BE2C (cell line): ENCODE results near the gene PLEKHS1. TPM values are rescaled to one million over a fixed set of nuclear protein-coding genes. Genes with fewer than 3 reads are reported as not detected.

Experiments
- DNase-seq: peaks from one replicate; pipeline ENCODE4 v3.0.0-alpha.2; 2020
- H3K27me3 ChIP-seq: fragments of 250-450 bp; sonication (Bioruptor Pico); 2 replicates; pipeline ENCODE4 v1.5.1; 2020; ENCODE audit warnings: mild to moderate bottlenecking
- H3K36me3 ChIP-seq: fragments of 250-450 bp; sonication (Bioruptor Pico); 2 replicates; pipeline ENCODE4 v1.5.1; 2020; ENCODE audit warnings: mild to moderate bottlenecking
- H3K4me1 ChIP-seq: fragments of 250-450 bp; sonication (Bioruptor Pico); 2 replicates; pipeline ENCODE4 v1.5.1; 2020
- H3K4me3 ChIP-seq: 2 replicates; pipeline ENCODE4 v1.5.1; 2011; ENCODE audit warnings: low read depth, low read length
- H3K9me3 ChIP-seq: fragments of 250-450 bp; sonication (Bioruptor Pico); 2 replicates; pipeline ENCODE4 v1.5.1; 2020
- CTCF ChIP-seq: IDR thresholded peaks from 2 replicates; pipeline ENCODE4 v1.5.1; 2012; ENCODE audit warnings: mild to moderate bottlenecking, low read depth, low read length
- polyA plus RNA-seq: library from polyadenylated mRNA; unstranded; fragments of >200 nt; gene quantifications from one replicate; pipeline ENCODE4 v1.2.1, GENCODE V29; 2012; ENCODE audit warnings: low read depth, missing spikeins; ENCODE audit not compliant: insufficient read length, insufficient read depth

Gene PLEKHS1
- not detected for polyA plus RNA-seq

GRCh38 chr10:113751181-113751732, at the start of gene PLEKHS1:
Gene PLEKHS1, plus strand, starts transcription at chr10:113751682. Its CDS starts 3,596 bp downstream, at chr10:113755278.
- no peak for TF ChIP-seq CTCF
- no peaks in the 10 kb centered on the region for H3K36me3 ChIP-seq
- H3K27me3 ChIP-seq: peaks cover 11% of the 10 kb centered on the region; the same call in 1 of the 2 replicates
- H3K9me3 ChIP-seq: no peaks in the 10 kb centered on the region
- H3K4me1 ChIP-seq: no peaks in the 10 kb centered on the region
- H3K4me3 ChIP-seq: no peak within 1 kb of the TSS
- DNase-seq: no peak

GRCh38 chr10:113704637-113705343, 46.7 kb upstream of the PLEKHS1 start:
- DNase-seq: peak; percentile 32
- Histone ChIP-seq H3K27me3 (no peaks in the 10 kb centered on the region), H3K36me3 (no peaks in the 10 kb centered on the region), H3K4me1 (no peaks in the 10 kb centered on the region), H3K4me3 (no peak overlapping the region), H3K9me3 (no peaks in the 10 kb centered on the region)
- TF ChIP-seq CTCF: peak; percentile 74

GRCh38 chr10:113705344-113705652, 46.2 kb upstream of the PLEKHS1 start:
- Histone ChIP-seq H3K4me1 (no peaks in the 10 kb centered on the region), H3K36me3 (no peaks in the 10 kb centered on the region), H3K9me3 (no peaks in the 10 kb centered on the region), H3K4me3 (no peak overlapping the region), H3K27me3 (no peaks in the 10 kb centered on the region)
- DNase-seq: no peak
- TF ChIP-seq CTCF: no peak

- no peak for TF ChIP-seq CTCF
- no peak for DNase-seq
- Histone ChIP-seq H3K4me1 (no peaks in the 10 kb centered on the region), H3K36me3 (no peaks in the 10 kb centered on the region), H3K4me3 (no peak overlapping the region), H3K9me3 (no peaks in the 10 kb centered on the region), H3K27me3 (no peaks in the 10 kb centered on the region)
Measured at GRCh38 chr10:113706623-113707022, 44.9 kb upstream of the PLEKHS1 start.

- Histone ChIP-seq H3K4me1 (no peaks in the 10 kb centered on the region), H3K36me3 (no peaks in the 10 kb centered on the region), H3K9me3 (no peaks in the 10 kb centered on the region), H3K4me3 (no peak overlapping the region), H3K27me3 (no peaks in the 10 kb centered on the region)
- no peak for DNase-seq
- no peak for TF ChIP-seq CTCF
Measured at GRCh38 chr10:113708640-113709039, 42.8 kb upstream of the PLEKHS1 start.

- H3K4me3 ChIP-seq: no peak overlapping the region
- no peaks in the 10 kb centered on the region for H3K27me3 ChIP-seq
- no peaks in the 10 kb centered on the region for H3K4me1 ChIP-seq
- no peak for DNase-seq
- peaks cover 3% of the 10 kb centered on the region; the same call in 1 of the 2 replicates for H3K9me3 ChIP-seq
- TF ChIP-seq CTCF: no peak
- no peaks in the 10 kb centered on the region for H3K36me3 ChIP-seq
Measured at GRCh38 chr10:113709221-113709838, 42.2 kb upstream of the PLEKHS1 start.
